Smooth muscle cell of bladder (primary cell): Measurements from ENCODE around the gene ODF4. TPM values are rescaled to one million over a fixed set of nuclear protein-coding genes. Genes with fewer than 3 reads are reported as not detected.

ENCODE experiments used
- total RNA-seq: library from RNA; depleted of rRNA; stranded (reverse); fragments of >200 nt; gene quantifications from 2 replicates; pipeline ENCODE4 v1.2.3, GENCODE V29; 2014

Gene ODF4
- total RNA-seq, result not detected in 2 replicates

GRCh38 chr17:8339540-8339939 lies at the start of gene ODF4:
ODF4 (plus strand) TSS chr17:8339840; CDS start chr17:8340052, 212 bp downstream.

DNA sequence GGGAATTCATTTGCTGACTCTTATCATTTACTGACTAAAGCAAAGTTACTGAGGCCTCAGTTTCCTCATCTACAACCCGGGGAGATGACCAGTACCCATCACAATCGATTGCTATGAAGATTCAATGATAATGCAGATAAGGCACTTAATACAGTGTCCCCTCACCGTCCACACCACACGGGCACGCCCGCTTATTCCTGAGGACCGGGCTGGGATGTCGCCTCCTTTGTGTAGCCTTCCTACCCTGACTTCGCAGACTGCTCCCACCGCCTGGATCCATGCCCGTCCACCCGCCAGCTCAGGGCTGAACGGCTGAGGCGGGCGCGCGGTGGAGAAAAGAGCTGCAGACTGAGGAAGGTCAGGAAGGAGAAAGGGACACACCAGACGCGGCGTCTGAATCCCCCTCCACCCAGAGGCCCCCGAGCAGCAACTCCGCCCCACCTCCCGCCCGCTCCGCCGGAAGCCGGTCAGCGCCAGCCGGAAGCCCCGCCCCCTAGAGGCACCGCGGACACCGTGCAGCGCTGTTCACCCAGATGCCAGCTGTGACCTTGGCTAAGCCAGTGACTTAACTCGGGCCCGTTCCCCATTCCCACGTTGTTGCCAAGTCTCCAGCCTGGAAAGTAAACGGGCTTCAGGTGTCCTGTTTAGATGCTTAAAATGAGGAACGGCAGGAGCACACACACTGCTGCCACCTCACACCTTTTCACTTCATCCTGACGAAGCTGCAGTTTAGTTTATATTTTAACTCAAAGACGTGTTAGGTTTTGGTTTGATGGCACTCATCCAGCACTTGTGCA lies 36.8 kb downstream of the ODF4 start, which contains the start of gene KRABD2:
KRABD2 (minus strand) TSS at position 434 of the 797 bp plus-strand sequence.

GRCh38 chr17:8383143-8383822 lies 43.6 kb downstream of the ODF4 start, which contains the start of gene RPL26:
RPL26 (minus strand) TSS chr17:8383193; CDS start chr17:8382310, 883 bp downstream.

Other genes with a start within 250 kb of the ODF4 start
- gene ALOXE3, start 221.3 kb upstream of the ODF4 start, total RNA-seq, result under 0.01 TPM in 1 of 2 replicates, not detected in the other
- not detected in 2 replicates for gene HES7, start 215.7 kb upstream of the ODF4 start, total RNA-seq
- gene PER1, start 187.4 kb upstream of the ODF4 start, total RNA-seq, result 2.9 and 3.3 TPM in 2 replicates
- gene VAMP2, start 176.9 kb upstream of the ODF4 start, total RNA-seq, result 3.5 and 3.7 TPM in 2 replicates
- gene TMEM107, start 163.5 kb upstream of the ODF4 start, total RNA-seq, result 18.4 and 45.5 TPM in 2 replicates
- gene BORCS6, start 149.7 kb upstream of the ODF4 start, total RNA-seq, result 5.8 and 6.6 TPM in 2 replicates
- gene AURKB, start 129.3 kb upstream of the ODF4 start, total RNA-seq, result 2.6 and 2.7 TPM in 2 replicates
- gene CTC1, start 91.8 kb upstream of the ODF4 start, total RNA-seq, result 2.1 and 3.0 TPM in 2 replicates
- 8.1 and 10.5 TPM in 2 replicates for gene PFAS, start 90.6 kb upstream of the ODF4 start, total RNA-seq
- 6.3 and 9.2 TPM in 2 replicates for gene RANGRF, start 51.2 kb upstream of the ODF4 start, total RNA-seq
- 0.55 and 0.85 TPM in 2 replicates for gene SLC25A35, start 44.4 kb upstream of the ODF4 start, total RNA-seq
- gene ARHGEF15, start 29.6 kb upstream of the ODF4 start, total RNA-seq, result 0.09 TPM in 1 of 2 replicates, not detected in the other
- 4,111 and 4,604 TPM in 2 replicates for gene RPL26, start 43.4 kb downstream of the ODF4 start, total RNA-seq
- gene RNF222, start 58.0 kb downstream of the ODF4 start, total RNA-seq, result not detected in 2 replicates
- 34.4 and 46.7 TPM in 2 replicates for gene NDEL1, start 96.0 kb downstream of the ODF4 start, total RNA-seq